HG03064 (cell line): ENCODE results near the gene ONECUT3.

Experiments
- ATAC-seq: cut with Tn5 transposase; IDR thresholded peaks from one replicate; pipeline ENCODE4 v1.9.1; 2021; ENCODE audit warnings: low read depth; ENCODE audit not compliant: unreplicated experiment

The ONECUT3 gene

DNA sequence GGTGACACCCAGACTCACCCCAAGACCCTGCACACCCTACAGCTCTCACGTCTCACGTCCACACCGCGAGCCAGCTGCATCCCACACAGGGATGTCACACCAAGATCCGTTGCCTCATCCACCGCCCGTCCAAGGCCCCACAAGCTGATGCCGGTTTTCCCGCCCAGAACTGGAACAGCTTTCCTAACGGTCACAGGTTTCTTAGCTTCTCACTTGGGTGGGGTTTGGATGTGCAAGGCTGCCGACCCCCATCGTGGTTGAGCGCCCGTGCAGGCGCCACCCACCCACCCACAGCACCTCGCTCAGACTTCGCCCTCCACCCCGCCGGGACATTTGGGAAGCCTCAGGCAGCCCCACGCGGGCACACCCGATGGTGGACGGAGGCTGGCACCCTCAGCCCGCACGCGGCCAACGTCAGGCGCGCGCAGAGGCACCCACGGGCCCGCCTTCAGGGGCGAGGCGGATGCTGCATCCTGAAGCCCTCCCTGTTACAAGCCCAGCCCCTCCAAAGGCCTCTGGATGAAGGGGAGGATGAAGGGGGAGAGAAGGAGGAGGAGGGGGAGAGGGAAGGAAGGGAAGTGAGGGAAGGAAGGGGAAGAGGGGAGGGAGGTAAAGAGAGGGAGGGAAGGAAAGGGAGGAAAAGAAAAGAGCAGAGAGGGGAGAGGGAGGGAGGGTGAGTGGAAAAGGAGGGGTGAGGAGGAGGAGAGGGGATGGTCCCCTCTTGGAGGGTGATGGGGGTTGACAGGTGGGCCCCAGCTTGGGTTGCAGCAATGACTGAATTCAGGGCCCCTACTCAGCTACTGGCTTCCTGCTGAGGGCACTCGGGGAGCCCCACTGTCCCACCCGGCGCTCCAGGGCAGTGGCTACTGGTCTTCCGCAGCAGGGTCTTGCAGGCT lies 12.8 kb downstream of the ONECUT3 start:
- ATAC-seq: no peak

DNA sequence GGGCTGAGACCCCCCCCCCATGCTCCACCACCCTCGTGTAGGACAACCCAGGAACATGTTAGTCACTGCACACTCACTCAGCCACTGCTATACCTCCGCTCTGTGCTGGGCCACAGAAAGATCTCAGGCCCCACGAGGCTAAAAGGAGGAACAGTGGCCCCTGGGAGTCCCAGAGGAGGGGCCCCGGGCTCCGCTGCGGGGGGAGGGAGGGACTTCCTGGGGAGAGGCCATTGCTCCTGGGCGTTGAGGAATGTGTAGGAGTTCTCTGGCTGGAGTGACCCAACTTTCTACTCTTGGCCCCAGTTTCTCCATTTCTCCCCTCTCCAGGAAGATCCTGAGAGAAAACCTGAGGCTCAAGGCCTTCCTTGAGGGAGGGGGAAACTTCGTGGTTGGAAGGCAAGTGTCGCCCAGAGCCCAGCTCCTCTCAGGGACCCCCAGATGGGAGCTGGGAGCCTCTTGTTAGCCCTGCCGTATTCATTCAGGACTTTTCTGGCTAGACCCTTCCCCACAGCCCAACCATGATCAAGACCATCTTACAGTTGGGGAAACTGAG lies 13.6 kb downstream of the ONECUT3 start:
- no peak for ATAC-seq

DNA sequence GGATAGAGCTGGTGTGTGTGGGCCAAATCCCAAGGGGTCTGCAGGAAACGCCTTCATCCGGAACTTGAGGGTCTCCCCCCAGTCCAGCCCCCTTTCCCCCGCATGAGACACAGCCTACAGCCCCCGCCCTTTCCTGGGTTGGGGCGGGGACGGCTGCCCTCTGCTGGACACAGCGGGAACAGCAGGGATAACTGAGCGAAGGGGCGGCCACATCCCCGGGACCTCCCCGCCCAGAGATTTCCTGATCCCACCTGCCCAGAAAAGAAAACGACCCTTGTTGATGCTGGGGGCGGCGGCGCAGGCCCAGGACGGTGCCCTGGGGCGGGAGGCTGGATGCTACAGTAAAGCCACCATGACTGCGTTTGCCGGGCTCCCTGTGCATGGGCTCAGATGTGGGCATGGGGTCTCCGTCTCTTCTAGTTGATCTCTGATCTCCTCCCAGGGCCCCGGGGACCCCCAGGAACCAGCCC lies 14.2 kb downstream of the ONECUT3 start:
- ATAC-seq: no peak

DNA sequence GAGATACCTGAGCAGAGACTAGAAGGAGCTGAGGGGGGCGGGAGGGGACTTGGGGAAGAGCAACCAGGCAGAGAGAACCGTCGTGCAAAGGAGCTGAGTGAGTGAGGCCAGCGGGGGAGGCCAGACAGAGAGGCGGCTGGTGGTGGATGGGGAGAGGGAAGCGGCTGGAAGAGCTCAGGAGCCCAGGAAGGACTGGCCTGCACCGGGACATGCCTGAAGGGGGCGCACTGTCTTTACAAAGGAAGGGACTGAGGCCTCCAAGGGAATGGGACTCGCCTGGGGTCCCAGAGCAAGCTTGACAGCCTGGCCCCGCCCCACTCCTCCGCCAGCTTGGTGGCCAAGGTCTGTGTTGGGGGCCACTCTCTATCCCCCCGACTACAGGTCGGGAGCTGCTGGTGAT lies 14.9 kb downstream of the ONECUT3 start:
- ATAC-seq: no peak

- ATAC-seq: no peak
Measured at GRCh38 chr19:1768918-1769644, 15.8 kb downstream of the ONECUT3 start.

DNA sequence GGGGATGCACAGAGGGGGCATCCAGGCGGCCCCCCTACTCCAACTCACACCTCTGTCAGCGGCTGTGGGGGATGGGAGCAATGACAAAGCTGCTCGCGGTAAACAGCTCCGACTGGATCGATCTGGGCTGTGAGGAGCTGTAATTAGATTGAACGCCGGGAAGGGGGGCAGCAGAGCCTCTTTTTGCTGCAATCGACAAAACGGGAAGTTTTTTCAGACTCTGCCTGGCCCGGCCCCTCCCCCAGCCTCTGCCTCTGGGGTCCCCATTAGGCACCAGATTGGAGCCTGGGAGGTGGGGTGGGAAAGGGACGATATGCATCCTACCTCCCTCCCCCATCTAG lies 16.3 kb downstream of the ONECUT3 start:
- no peak for ATAC-seq

DNA sequence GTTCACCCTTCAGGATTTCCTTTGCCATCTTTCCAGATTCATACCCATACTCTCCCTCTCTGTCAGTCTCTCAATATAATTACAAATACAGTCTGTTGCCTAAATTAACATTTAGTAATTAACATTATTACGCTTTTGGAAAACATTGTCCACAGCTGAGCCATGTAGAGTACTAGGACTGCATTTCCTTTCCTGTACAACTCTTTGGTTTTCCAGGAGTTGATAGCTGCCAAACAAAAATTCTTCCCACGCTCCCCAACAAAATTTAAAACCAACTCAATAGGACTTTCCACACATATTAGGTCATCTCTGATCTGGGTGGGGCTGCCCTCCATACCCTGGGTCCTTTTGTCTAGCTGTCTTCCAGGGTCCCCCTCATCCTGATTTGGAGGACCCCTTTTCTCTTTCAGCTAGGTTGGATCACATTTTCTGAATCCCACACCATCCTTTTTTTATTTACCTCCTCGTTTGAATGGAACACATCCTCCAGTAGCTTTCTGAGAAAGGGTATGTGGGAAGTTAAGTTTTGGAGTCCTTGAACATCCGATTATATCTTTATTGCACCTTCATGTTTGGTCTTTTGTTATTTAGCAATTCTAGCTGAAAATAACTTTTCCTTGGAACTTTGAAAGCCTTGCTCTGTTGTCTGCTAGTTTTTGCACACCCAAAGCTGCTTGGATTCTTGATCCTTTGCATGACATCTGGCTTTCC lies 17.7 kb downstream of the ONECUT3 start:
- ATAC-seq: no peak

- ATAC-seq: no peak
Measured at GRCh38 chr19:1773184-1773583, 19.9 kb downstream of the ONECUT3 start.

DNA sequence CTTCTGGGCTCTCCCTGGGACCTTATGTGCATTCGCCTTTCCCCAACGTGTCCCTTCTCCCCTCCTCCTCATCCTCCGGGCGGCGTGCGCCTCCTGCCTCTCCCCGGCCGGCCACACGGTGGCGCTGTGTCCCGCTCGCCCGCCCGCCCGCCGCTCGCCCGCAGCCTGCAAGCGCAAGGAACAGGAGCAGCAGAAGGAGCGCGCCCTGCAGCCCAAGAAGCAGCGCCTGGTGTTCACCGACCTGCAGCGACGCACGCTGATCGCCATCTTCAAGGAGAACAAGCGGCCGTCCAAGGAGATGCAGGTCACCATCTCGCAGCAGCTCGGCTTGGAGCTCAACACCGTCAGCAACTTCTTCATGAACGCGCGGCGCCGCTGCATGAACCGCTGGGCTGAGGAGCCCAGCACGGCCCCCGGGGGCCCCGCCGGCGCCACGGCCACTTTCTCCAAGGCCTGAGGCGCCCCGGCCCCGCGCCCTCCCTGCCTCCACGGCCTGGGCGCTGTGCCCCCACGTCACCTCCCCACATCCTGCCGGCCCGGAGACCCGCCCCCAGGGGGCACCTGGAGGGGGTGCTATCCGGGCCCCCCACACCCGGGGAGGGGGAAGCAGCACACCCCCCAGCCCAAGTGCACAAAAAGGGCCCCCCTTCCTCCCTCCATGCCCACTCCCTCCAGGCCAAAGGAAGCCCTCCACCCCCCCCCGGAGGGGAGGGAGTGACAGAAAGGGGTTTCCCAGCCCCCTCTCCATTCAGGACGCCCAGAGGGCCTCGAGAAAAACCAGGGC lies 21.9 kb downstream of the ONECUT3 start:
- ATAC-seq: no peak

GRCh38 chr19:1775951-1776605 lies 22.8 kb downstream of the ONECUT3 start:
- no peak for ATAC-seq

DNA sequence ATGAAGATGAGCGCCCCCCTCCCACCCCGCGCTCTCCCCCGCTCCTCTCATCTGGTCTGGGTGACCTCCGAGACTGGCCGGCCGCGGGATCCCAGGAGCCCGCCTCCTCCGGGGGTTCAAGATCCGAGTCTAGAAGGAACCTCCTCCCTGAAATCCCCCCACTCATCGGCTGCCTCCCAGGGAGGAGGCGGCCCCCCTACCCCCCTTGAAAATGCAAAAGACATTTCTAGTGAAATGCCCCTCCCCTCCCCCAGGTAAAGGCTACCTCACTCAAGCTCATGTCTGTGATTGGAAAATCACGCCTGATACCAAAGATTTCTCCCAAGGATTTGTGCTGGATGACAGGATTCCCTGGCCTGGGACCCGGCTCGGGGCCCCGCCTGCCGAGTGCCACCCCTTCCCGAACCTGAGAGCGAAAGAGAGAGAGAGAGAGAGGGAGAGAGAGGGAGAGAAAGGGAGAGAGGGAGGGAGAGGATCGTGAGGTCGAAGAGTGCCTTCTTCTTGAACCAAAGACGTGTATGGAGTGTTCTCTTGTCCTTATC lies 23.4 kb downstream of the ONECUT3 start:
- no peak for ATAC-seq

- no peak for ATAC-seq
Measured at GRCh38 chr19:1777149-1777548, 23.8 kb downstream of the ONECUT3 start.

GRCh38 chr19:1779574-1779973 lies 26.3 kb downstream of the ONECUT3 start:
- ATAC-seq: no peak

- ATAC-seq: no peak
Measured at GRCh38 chr19:1780272-1780958, 27.1 kb downstream of the ONECUT3 start.

DNA sequence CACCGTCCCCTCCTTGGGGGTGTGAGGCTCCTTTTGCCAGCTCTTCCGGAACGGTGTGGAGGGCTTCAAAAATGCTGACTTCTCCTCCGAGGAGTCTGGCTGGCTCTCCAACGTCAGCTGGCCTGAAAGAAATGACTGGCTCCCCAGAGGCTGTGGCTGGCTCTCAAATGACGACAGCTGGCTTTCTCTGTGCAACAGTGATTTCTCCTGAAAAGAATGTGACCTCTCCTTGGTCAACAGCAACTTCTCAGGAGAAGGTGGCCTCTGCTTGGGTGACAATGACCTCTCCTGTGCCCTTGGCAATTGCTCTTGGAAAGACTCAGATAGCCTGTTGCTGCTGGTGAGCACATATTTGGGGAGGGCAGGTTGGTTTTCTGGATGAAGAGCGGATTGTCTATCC lies 29.2 kb downstream of the ONECUT3 start:
- no peak for ATAC-seq

- no peak for ATAC-seq
Measured at GRCh38 chr19:1783354-1783753, 30.0 kb downstream of the ONECUT3 start.

- no peak for ATAC-seq
Measured at GRCh38 chr19:1783874-1784273, 30.6 kb downstream of the ONECUT3 start.

DNA sequence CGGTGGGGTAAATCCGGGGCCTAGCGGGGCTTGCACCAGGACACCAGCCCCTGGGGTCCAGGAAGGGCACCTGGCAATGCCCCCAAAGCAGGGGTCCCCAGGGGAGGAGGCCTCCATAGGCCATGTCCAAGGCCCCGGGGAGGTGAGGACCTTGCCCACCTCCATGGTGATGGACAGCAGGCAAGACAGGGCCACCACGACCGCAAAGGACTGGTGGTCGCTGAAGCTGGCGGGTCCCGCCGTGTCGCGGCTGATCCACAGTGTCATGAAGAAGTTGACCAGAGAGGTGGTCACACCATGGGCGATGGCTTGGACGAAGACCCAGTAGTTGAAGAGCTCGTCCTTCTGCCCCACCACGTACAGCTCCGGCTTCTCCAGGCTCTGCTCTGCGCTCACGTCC lies 32.0 kb downstream of the ONECUT3 start:
- no peak for ATAC-seq

DNA sequence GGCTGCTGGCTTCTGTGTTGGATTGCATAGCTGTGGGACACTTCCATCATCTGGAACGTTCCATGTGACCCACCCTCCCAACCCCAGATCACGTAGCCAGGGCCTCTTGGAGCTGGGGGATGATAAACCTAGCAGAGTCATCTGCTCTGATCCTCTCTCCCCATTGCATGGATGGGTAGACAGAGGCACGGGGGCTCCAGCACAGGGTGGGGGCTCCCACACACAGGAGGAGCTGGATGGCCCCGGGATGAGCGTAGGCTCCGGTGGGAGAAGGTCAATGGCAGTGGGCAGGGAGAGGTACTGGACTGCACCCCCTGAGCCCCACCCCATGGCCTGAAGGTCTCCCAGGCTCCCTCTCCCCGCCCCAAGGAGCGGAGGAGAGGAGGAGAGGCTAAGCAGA lies 33.4 kb downstream of the ONECUT3 start:
- no peak for ATAC-seq
